ENCODE measurements around the gene TRA2B. TPM values are rescaled to one million over a fixed set of nuclear protein-coding genes. Genes with fewer than 3 reads are reported as not detected.
A peak's percentile ranks its signal among the peaks of the same experiment; 100 is the strongest.

Gene TRA2B
- total RNA-seq, 1 experiment from 2014 or later = 238 TPM

- BruUV-seq (replicated peaks) = TSS peak; percentile 16
- Mint-ChIP-seq H3K27ac (ENCODE audit: unreplicated experiment) (no peak overlapping the region), H3K4me1 (ENCODE audit: low read depth, unreplicated experiment) (peaks cover 17% of the 10 kb centered on the region), H3K9me3 (ENCODE audit: low read depth, unreplicated experiment) (no peaks in the 10 kb centered on the region), H3K4me3 (ENCODE audit: low read depth, unreplicated experiment) (no peak overlapping the region), H3K36me3 (ENCODE audit: insufficient read depth, unreplicated experiment) (peaks cover 1% of the 10 kb centered on the region), H3K27me3 (ENCODE audit: unreplicated experiment) (peaks cover 16% of the 10 kb centered on the region)
- TF ChIP-seq, protein P1, sequence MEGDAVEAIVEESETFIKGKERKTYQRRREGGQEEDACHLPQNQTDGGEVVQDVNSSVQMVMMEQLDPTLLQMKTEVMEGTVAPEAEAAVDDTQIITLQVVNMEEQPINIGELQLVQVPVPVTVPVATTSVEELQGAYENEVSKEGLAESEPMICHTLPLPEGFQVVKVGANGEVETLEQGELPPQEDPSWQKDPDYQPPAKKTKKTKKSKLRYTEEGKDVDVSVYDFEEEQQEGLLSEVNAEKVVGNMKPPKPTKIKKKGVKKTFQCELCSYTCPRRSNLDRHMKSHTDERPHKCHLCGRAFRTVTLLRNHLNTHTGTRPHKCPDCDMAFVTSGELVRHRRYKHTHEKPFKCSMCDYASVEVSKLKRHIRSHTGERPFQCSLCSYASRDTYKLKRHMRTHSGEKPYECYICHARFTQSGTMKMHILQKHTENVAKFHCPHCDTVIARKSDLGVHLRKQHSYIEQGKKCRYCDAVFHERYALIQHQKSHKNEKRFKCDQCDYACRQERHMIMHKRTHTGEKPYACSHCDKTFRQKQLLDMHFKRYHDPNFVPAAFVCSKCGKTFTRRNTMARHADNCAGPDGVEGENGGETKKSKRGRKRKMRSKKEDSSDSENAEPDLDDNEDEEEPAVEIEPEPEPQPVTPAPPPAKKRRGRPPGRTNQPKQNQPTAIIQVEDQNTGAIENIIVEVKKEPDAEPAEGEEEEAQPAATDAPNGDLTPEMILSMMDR (IDR thresholded peaks at IDR 0.05; ENCODE audit: unreplicated experiment) = no peak
- CTCF ChIA-PET = interaction anchor here (0.6 to 2.4 kb wide), 10 partner anchors 10 to 1011 kb away, joined by 3 to 26 read pairs (median 5); no protein-coding TSS in a partner anchor
- no peak for DNase-seq
- intact Hi-C loops (cut with micrococcal nuclease; ENCODE audit: unreplicated experiment) = loop anchor here (1.0 to 10.0 kb wide), 4 partner anchors 260 to 632 kb away; partner anchors contain the start of gene AHSG
Measured at GRCh38 chr3:185982632-185983031, 44.8 kb upstream of the TRA2B start.

DNA sequence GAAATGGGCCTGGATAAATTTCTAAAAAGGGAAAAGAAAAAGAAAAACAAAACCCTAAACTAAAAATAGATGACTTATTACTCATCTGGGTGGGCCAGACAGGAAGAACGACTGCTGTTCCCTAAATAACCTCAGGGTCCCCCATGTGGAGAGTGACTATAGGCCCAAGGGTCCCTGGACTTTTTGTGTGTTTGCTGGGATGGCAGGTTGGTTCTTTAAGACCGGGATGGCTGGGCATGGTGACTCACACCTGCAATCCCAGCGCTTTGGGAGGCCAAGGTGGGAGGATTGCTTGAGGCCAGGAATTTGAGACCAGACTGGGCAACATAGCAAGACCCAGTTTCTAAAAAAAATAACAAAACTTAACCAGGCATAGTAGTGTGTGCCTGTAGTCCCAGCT is 43.8 kb upstream of the TRA2B start:
- Mint-ChIP-seq H3K4me3 (ENCODE audit: low read depth, unreplicated experiment) (no peak overlapping the region), H3K27ac (ENCODE audit: unreplicated experiment) (no peak overlapping the region), H3K4me1 (ENCODE audit: low read depth, unreplicated experiment) (peaks cover 17% of the 10 kb centered on the region), H3K36me3 (ENCODE audit: insufficient read depth, unreplicated experiment) (peaks cover 7% of the 10 kb centered on the region), H3K9me3 (ENCODE audit: low read depth, unreplicated experiment) (no peaks in the 10 kb centered on the region), H3K27me3 (ENCODE audit: unreplicated experiment) (peaks cover 16% of the 10 kb centered on the region)
- no TSS peak for BruUV-seq (replicated peaks)
- TF ChIP-seq, protein P1 (IDR thresholded peaks at IDR 0.05; ENCODE audit: unreplicated experiment) = no peak
- CTCF ChIA-PET = interaction anchor here (1.2 to 2.4 kb wide), 3 partner anchors 260 to 558 kb away, joined by 3 to 26 read pairs (median 19); no protein-coding TSS in a partner anchor
- DNase-seq = no peak
- intact Hi-C loops (cut with micrococcal nuclease; ENCODE audit: unreplicated experiment) = loop anchor here (10.0 kb wide), 1 partner anchor 633 kb away; the partner anchor contains the start of gene AHSG

DNA sequence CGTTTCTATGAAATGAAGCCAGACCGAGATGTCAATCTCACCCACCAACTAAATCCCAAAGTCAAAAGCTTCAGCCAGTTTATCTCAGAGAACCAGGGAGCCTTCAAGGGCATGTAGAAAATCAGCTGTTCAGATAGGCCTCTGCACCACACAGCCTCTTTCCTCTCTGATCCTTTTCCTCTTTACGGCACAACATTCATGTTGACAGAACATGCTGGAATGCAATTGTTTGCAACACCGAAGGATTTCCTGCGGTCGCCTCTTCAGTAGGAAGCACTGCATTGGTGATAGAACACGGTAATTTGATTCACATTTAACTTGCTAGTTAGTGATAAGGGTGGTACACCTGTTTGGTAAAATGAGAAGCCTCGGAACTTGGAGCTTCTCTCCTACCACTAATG is 41.9 kb upstream of the TRA2B start:
- Mint-ChIP-seq H3K4me1 (ENCODE audit: low read depth, unreplicated experiment) (peaks cover 17% of the 10 kb centered on the region), H3K36me3 (ENCODE audit: insufficient read depth, unreplicated experiment) (peaks cover 13% of the 10 kb centered on the region), H3K27me3 (ENCODE audit: unreplicated experiment) (peaks cover 16% of the 10 kb centered on the region), H3K4me3 (ENCODE audit: low read depth, unreplicated experiment) (no peak overlapping the region), H3K9me3 (ENCODE audit: low read depth, unreplicated experiment) (no peaks in the 10 kb centered on the region), H3K27ac (ENCODE audit: unreplicated experiment) (no peak overlapping the region)
- CTCF ChIA-PET = interaction anchor here (0.7 kb wide), 1 partner anchor 24 kb away, joined by 4 read pairs; no protein-coding TSS in a partner anchor
- TF ChIP-seq, protein P1 (IDR thresholded peaks at IDR 0.05; ENCODE audit: unreplicated experiment) = no peak
- BruUV-seq (replicated peaks) = no TSS peak
- intact Hi-C loops (cut with micrococcal nuclease; ENCODE audit: unreplicated experiment) = loop anchor here (10.0 kb wide), 1 partner anchor 635 kb away; the partner anchor contains the start of gene AHSG
- DNase-seq = no peak

DNA sequence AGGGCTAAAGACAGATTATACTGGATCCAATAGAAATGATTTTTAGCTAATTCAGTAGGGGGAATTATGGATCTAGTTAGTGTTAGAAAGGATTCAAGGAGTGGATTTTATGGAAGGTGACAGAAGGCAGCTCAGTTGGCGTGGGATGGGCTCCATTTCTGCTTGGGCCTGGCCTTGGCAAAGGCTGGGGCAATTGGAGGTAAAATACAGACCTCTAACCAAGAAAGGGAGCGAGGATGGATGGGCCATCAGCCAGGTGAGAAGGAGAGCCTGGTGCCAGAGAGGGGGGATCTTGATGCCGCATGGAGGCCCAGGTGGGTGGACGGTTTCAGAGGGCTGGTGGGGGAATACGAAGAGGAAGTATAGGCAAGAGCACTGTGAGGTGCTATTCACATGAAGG is 40.7 kb upstream of the TRA2B start:
- Mint-ChIP-seq H3K36me3 (ENCODE audit: insufficient read depth, unreplicated experiment) (peaks cover 13% of the 10 kb centered on the region), H3K4me3 (ENCODE audit: low read depth, unreplicated experiment) (no peak overlapping the region), H3K27me3 (ENCODE audit: unreplicated experiment) (peaks cover 10% of the 10 kb centered on the region), H3K4me1 (ENCODE audit: low read depth, unreplicated experiment) (peaks cover 14% of the 10 kb centered on the region), H3K27ac (ENCODE audit: unreplicated experiment) (no peak overlapping the region), H3K9me3 (ENCODE audit: low read depth, unreplicated experiment) (no peaks in the 10 kb centered on the region)
- no TSS peak for BruUV-seq (replicated peaks)
- CTCF ChIA-PET = interaction anchor here (0.5 to 3.2 kb wide), 3 partner anchors 35 to 562 kb away, joined by 3 to 19 read pairs (median 4); no protein-coding TSS in a partner anchor
- intact Hi-C loops (cut with micrococcal nuclease; ENCODE audit: unreplicated experiment) = no loop called here
- TF ChIP-seq, protein P1 (IDR thresholded peaks at IDR 0.05; ENCODE audit: unreplicated experiment) = no peak
- no peak for DNase-seq

Data from Calu3 (cell line).